ENCODE results near the gene KRTAP26-1. TPM values are rescaled to one million over a fixed set of nuclear protein-coding genes. Genes with fewer than 3 reads are reported as not detected.
A peak's percentile ranks its signal among the peaks of the same experiment; 100 is the strongest.

KRTAP26-1 gene, protein sequence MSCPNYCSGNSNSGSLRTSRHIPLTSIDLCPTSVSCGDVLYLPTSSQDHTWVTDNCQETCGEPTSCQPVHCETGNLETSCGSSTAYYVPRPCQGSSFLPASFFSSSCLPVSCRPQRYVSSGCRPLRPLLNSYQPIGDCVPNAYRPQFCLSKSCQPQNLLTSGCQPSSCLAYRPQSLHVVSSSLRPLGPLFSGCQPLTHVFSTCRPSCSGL
- not detected for total RNA-seq

DNA sequence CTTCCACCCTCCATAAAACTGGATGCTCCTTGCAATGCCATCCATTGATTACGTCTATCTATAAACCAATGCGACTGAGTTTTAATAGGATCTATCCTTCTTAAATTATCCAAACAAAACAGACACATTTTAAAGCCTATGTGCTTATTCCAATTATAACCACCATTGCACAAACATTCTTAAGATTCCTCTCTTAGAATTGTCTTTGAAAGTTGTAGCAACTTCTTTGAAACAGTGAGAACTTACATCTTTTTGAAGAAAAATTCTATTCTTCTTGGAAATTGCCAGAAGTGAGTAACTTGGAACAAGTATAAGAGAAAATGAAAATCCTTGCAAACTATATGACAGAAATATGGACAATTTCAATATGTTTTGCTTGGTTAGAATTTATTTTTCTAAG, at the start of gene KRTAP26-1:
KRTAP26-1 (minus strand) TSS at position 101 of the 400 bp plus-strand sequence. CDS start 280 bp downstream, outside the sequence.
- no peak for DNase-seq (ENCODE audit: low read depth in 2 of 3, low spot score in 2 of 3)

DNA sequence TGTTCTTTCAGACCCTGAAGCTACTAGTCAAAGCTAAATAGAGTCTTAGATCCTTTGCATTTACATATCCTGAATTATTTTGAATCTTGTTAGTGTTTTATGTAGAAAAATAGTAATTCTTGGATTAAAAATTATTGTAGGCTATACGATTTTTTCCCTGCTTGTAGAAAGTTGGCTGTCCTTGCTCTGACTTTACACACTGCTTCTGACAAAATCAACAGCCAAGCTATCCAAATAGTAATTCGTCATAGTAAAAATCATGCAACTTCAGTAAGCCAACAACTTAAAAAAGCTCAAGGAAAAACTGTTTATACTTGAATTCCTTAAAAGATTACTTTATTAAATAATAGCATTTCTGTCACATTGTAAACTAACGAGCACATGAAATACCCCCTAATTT, 35.8 kb upstream of the KRTAP26-1 start:
- no peak for DNase-seq (ENCODE audit: low read depth in 2 of 3, low spot score in 2 of 3)

DNA sequence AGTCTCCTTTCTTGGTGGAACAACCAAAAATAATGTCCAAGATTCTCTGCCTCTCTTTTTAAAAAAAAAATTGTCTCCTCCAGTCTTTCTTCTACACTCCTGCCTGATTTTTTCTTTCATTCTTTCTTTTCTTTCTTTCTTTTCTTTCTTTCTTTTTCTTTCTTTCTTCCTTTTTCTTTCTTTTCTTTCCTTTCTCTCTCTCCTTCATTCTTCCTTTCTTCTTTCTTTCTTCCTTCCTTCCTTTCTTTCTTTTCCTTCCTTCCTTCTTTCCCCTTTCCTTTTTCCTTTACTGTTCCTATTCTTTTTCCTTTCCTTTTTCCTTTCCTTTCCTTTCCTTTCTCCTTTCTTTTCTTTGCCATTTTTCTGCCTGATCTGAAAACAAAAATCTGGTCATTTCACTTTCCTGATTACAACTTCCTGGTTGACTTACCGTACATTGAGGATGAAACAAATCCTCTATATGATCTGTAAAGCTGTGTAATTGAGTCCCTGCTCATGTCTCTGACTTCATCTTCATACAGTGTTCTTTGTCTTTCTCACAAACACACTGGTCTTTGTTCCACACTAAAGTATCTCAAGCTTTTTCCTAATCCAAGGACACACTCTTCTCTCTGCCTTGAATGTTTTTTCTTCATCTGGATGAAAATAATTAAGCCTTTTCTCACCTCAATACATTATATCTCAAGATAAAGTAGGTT, 34.3 kb upstream of the KRTAP26-1 start:
- no peak for DNase-seq (ENCODE audit: low read depth in 2 of 3, low spot score in 2 of 3)

DNA sequence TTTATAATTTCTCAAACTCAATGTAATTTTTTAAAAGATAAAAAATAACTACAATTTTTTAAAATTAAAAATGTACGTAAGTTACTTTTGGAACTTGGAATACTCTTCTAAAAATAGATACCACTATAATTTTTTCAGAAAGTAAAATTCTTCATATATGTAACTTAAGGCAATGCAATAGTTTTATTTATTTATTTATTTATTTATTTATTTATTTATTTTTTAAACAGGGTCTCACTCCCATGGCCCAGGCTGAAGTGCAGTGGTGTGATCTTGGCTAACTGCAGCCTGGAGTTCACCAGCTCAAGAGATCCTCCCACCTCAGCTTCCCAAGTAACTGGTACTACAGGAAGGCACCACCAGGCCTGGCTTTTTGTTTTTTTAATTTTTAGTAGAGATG, 31.4 kb upstream of the KRTAP26-1 start:
- DNase-seq (ENCODE audit: low read depth in 2 of 3, low spot score in 2 of 3): no peak

DNA sequence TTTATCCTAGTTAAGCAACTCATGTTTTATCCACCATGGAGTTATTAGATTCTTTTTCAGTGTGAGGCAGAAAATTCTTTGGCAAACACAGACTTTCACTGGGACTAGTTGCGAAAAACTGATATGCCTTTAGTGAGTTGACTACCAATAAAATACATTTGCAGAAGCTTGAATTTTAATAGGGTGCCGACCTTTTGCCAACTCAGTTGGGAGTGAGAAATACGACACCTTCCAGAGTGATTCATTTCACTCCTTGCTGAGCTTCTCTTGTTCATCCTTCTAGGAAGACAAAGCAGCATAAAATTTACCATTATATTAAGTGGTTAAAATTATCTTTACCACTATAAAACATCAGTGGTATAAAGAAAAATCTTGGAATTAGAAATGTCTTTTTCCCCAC, 29.5 kb upstream of the KRTAP26-1 start:
- no peak for DNase-seq (ENCODE audit: low read depth in 2 of 3, low spot score in 2 of 3)

DNA sequence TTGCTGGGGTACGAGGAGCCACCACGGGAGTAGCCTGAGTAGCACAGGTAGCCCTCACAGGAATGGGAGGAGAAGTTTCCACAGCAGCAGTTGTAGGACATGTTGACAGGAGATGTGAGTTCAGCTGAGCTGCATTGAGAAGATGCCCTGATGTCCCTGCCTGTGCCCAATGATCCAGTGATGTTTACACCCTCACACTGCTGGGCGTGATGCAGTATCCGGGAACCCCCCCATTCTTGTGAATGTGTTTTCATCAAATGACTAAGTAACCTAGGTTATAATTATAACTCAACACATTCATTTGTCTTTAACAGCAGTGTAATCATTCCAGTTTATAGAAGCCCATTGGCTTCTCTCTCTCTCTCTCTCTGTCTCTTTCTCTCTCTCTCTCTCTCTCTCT, 28.4 kb upstream of the KRTAP26-1 start, which contains the start of gene KRTAP23-1:
KRTAP23-1 (minus strand) TSS at position 101 of the 400 bp plus-strand sequence; CDS start at position 101, 0 bp downstream.
- no peak for DNase-seq (ENCODE audit: low read depth in 2 of 3, low spot score in 2 of 3)

DNA sequence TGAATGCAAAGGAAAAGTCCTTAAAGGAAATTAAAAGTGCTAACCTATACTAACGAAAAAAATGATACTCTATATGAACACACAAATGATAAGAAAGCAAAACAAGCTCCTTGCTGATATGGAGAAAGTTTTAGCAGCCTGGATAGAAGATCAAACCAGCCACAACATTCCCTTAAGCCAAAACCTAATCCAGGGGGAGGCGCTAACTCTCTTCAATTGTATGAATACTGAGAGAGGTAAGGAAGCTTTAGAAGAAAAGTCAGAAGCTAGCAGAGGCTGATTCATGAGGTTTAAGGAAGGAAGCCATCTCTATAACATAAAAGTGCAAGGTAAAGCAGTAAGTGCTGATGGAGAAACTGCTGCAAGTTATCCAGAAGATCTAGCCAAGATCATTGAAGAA, 24.9 kb upstream of the KRTAP26-1 start:
- no peak for DNase-seq (ENCODE audit: low read depth in 2 of 3, low spot score in 2 of 3)

DNA sequence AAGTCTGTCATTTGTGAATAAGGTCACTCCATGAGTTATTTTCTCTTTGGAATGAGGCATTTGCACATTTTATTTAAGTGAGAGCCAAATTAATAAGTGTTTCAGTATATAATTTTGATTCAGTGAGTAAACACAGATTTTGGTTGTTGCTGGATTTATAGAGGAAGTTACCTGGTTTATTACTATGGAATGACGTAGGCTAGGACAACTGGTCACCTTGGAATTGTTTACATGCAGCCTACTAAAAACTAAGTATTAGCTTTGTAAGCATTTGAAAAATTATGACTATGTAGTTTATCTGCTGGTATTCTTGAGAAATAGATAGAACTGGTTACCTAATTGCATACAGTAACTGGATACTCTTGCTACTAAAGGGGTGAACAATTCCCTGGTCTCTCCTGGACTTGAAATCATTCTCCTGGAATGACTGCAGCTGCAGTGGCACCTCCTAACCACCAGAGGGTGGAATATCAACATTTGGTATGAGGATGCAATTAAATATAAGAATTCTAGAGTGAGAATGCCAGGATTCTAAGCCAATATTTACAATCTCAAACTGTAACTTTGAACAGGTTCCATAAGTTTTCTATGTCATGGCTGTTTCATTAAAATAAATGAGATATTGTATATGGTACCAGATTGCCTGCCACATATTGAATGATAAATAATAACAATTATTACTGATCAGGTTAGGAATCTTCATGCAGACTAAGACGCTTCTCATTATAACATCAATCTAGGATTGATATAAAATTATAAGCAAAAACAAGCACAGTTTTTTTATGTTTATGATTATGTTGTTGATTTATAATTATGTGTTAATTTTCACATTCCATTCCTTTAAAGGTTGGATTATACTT, 20.8 kb upstream of the KRTAP26-1 start:
- peak; percentile 1 to 40 (median 12) for DNase-seq (ENCODE audit: low read depth in 2 of 3, low spot score in 2 of 3)

DNA sequence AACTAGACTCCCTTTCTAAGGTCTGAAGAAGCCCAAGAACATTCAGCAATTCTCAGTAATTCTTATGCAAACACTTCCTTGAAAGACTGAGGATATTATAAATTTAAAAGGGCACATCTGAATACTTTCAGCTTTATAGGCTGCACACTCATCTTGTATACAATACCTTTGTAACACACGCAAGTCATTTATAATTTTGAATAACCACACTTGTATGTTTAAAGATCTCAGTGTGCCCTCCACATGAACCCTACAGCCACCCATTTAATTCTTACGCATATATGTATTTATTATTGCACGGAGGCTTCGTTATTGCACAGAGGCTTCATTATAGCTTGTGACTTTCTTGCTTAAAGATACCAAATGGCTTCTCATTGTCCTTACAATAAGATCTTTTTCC, 18.6 kb upstream of the KRTAP26-1 start:
- DNase-seq (ENCODE audit: low read depth in 2 of 3, low spot score in 2 of 3): no peak

DNA sequence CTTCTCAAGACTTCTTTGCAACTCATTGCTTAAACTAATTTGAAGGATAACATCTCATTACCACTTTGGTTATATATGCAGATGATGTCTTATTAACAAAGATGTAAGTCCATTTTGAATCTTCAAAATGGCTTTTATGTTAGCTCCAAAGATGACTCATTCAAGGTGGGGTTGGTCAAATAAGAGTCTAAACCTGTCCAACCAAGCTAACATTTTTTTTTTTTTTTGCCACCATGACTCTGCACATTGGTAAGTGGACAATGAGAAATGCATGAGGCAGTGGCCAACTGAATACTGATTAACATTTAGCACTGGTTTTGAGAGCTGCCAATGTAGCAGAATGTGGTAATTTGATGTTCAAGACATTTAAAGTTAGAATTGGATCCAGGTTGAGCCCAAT, 17.7 kb upstream of the KRTAP26-1 start:
- DNase-seq (ENCODE audit: low read depth in 2 of 3, low spot score in 2 of 3): no peak

DNA sequence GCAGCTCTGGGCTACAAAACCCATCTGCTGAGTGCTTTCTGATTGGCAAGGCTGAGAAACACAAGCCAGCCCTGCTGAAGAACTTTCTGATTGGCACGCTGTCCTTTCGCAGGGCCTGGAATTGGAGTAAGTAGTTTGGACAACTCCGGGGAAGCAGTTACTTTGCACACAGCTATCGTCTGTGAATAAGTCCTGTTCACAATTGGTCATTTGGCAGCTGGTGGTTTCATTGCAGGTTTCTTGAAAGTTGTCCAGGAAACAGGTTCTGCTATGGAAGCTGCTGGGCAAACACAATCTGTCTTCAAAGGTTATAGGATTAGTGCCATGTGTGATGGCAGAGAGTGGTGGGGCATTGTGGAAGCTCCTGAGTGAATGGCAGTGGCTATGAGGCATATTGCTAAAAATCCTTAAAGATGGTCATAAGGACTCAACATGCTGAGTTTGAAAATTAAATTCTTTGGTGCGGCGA, 17.2 kb upstream of the KRTAP26-1 start, which contains the start of gene KRTAP27-1:
KRTAP27-1 (minus strand) TSS at position 419 of the 469 bp plus-strand sequence; CDS start at position 393, 26 bp downstream.
- DNase-seq (ENCODE audit: low read depth in 2 of 3, low spot score in 2 of 3): no peak

DNA sequence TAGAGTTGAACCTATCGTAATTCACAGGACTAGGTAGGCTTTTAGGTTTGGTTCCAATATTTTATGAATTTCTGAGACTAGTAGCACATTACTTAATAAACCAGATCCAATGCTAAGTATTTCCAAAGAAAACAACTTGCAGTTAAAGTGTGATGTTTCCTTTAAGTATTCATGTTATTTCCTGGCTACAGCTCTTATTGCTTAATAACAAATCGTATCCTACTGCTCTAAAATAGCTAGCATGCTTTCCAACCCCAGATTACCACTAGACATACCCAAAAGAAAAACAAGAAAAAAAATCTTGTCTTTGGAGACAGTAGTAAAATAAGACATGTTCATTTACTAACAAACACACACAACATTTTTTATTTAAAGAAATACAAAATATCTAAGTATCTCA, 16.5 kb upstream of the KRTAP26-1 start:
- DNase-seq (ENCODE audit: low read depth in 2 of 3, low spot score in 2 of 3): no peak

DNA sequence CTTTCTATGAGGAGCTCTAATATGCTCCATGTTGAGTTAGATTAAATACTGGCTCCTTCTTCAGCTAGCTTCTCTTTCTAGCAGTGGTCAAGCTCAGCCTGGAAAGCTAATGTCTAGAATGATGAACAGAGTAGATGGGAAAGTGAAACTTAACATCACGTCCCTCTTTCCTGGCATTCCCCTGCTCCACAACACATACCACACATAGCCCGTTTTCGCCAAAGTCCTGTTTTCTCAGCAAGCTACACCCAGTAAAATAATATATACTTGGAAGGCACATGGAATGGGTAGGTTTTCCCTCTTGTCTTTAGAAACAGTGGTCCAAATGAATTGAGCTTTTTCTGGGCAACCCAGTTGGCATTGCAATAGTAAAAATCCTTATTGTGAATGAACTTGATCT, 13.6 kb upstream of the KRTAP26-1 start:
- no peak for DNase-seq (ENCODE audit: low read depth in 2 of 3, low spot score in 2 of 3)

DNA sequence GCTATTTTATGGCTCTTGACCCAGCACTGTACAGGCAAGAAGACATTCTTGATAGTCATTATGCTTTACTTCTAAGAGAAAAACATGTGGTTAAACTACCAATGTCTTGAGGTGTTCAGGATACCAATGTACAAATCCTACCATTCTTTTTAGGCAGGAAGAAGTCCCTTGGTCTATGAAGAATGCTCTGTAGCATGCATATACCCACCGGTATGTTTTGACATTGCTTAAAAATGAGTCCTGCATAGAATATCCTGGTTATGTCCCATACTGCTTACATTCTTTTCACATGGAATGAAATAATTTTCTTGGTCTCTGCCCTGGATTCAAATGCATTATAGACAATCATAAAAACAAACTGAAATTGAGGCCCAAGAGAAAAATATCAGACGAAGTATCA, 12.6 kb upstream of the KRTAP26-1 start:
- no peak for DNase-seq (ENCODE audit: low read depth in 2 of 3, low spot score in 2 of 3)

DNA sequence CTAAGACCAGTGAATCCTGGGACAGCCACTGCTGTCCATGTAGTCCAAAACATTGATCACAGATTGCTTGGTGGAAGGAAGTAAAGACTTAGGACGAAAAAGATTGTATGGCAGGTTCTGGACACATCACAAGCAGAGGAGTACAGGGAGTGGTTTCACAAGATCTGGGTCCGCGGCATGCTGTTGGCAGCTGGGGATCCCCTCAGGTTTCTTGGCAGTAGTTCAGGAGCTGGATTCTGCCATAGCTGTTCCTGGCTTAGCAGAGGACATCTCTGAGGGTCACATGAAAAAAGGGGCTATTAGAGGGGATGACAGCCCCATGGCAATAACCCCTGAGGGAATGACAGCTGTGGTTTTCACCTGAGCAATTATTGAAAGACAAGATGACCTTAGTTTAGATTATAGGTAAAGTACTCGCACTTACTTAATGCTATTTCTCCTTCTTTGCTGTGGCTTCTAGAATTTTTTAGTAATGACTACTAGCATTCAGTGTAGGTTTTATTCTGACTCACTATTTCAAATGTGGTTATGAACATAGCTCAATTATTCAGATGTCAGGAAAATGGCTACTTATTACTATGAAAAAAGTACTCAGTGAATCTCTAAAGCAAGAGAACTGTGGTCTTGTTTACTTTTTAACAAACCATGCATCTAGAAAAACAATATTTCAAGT, 9.2 kb upstream of the KRTAP26-1 start:
- no peak for DNase-seq (ENCODE audit: low read depth in 2 of 3, low spot score in 2 of 3)

DNA sequence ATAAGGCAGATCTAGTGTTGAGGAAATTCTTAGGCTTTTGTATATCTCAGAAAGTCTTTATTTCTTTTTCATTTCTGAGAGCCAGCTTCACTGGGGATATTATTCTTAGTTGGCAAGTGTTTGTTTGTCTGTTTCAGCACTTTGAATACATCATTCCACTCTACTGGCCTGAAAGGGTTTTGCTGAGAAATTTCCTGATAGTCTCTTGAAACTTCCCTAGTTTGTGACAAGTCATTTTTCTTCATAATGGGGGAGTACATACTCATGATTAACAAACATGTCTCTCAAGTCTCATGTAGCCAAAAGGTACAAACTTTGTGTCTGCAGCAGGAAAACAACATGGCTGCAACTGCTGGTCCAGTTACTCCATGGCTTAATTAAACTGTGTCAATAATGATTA, 6.3 kb upstream of the KRTAP26-1 start:
- no peak for DNase-seq (ENCODE audit: low read depth in 2 of 3, low spot score in 2 of 3)

DNA sequence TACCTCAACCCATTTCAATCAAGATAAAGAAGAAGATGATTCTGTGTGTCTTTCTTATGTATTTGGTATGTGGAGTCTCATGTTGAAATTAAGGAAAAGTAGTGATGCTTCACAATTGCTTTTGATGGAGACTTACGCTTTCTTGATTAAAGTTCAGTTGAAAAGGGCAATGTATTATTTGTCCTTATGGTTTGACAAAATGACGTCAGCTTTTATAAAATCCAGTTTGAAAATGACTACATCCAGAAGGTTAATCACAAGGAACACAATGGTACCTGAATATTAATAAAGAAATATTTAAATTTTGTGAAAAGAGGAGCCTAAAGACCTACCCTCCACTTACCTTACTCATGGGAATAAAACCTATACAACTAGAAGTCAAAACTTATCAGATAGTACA, 4.4 kb downstream of the KRTAP26-1 start:
- DNase-seq (ENCODE audit: low read depth in 2 of 3, low spot score in 2 of 3): no peak

DNA sequence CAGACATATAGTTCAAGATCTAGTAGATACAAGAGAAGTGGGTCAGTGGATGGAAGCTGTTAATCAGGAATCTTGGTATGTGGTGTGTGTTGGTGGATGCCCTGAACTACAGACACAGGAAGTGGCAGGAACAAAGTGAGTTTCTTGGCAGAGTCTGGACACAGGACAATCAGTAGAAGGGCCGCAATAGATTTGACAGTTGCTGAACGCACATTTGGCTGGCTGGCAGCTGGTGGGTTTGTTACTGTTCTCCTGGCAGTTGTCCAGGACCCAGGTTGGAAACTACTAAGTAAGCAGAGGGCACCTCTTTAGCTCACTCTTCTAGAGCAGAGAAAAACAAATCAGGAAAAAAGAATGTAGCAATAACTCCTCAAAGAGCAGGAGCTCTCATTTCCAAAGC, 13.2 kb downstream of the KRTAP26-1 start:
- DNase-seq (ENCODE audit: low read depth in 2 of 3, low spot score in 2 of 3): no peak

DNA sequence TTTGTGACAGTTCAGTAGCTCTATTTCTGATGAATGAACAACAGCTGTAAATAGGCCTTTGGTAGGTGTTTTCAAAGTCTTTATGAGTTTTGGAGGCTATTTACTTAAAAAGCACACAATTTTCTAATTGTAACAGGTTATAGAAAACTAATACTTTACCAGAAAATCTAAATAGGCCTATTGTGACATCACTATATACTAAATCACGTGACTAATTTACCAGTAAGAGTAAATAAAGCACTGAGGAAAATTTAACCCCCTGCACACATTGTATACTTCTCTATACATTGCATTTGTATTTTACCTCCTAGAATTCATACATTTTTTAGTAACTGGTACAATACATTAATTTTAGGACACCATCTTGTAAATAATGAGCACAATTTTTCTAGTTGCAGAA, 15.0 kb downstream of the KRTAP26-1 start:
- DNase-seq (ENCODE audit: low read depth in 2 of 3, low spot score in 2 of 3): no peak

DNA sequence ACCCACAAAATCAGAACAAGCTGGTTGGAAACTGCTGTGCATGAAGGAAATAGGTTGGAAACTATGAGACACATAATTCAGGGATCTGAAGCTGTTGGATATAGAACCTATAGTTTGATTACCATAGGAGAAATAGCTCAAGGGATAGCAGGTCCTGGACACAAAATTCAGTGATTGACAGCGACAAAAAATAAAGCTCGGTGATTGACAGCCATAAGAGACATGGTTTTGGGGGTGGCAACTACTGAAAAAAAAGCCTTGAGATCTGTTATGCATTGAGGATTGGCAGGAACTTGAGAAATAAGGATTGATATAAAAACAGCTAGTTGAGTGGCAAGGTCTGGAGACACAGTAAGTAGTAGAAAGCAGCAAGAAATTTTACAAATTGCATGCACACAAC, 30.9 kb downstream of the KRTAP26-1 start, which contains the start of gene KRTAP25-1:
KRTAP25-1 (minus strand) TSS at position 300 of the 400 bp plus-strand sequence; CDS start at position 276, 24 bp downstream.
- no peak for DNase-seq (ENCODE audit: low read depth in 2 of 3, low spot score in 2 of 3)

DNA sequence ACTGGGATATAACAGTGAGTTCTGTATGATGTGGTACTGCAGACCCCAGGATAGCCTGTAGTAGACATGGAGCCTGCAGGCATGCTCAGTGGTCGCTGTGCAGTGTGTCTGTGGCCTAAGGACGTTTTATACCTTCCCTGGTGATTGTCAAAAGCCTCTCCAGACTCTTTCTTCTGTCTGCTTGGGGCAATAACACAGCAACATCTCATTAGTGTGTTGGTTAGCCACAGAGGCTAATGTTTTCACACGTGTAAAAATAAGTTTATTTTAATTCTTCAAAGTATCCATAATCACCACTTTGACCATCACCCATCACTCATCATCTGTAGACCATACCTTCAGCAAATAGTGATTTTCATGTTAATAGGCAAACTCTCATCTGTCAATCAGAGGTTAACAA, 37.3 kb downstream of the KRTAP26-1 start, which contains the start of gene KRTAP24-1:
KRTAP24-1 (minus strand) TSS at position 101 of the 400 bp plus-strand sequence; CDS start at position 83, 18 bp downstream.
- no peak for DNase-seq (ENCODE audit: low read depth in 2 of 3, low spot score in 2 of 3)
